Measurements from ENCODE around the gene FAM187B.

The FAM187B gene

DNA sequence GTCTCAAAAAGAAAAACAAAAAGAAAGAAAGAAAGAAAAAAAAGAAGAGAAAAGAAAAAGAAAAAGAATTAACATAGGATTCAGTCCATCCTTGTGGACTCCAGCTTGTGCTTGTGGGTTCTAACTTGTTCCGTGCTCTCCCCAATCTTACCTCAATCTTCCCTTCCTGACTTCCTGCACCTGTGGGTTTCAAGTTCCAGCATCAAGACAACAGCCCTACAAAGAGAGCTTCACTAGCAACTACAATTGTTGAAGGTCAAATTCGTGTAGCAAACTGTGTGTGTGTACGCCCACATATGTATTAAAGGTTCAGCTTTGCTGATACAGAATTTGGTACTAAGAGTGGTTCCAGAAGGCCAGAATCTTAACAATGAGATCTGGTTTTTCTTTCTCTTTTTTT lies 48.7 kb downstream of the FAM187B start:
- no peak for TF ChIP-seq EZH2phosphoT487 (IDR thresholded peaks at IDR 0.05; ENCODE audit: borderline replicate concordance, low read length)
- TF ChIP-seq, protein P1, sequence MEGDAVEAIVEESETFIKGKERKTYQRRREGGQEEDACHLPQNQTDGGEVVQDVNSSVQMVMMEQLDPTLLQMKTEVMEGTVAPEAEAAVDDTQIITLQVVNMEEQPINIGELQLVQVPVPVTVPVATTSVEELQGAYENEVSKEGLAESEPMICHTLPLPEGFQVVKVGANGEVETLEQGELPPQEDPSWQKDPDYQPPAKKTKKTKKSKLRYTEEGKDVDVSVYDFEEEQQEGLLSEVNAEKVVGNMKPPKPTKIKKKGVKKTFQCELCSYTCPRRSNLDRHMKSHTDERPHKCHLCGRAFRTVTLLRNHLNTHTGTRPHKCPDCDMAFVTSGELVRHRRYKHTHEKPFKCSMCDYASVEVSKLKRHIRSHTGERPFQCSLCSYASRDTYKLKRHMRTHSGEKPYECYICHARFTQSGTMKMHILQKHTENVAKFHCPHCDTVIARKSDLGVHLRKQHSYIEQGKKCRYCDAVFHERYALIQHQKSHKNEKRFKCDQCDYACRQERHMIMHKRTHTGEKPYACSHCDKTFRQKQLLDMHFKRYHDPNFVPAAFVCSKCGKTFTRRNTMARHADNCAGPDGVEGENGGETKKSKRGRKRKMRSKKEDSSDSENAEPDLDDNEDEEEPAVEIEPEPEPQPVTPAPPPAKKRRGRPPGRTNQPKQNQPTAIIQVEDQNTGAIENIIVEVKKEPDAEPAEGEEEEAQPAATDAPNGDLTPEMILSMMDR (IDR thresholded peaks at IDR 0.05; ENCODE audit: low read depth, low read length, poor library complexity, severe bottlenecking) = no peak
- no peak overlapping the region for H3K27ac ChIP-seq (ENCODE audit: low read depth, low read length)
- no peaks in the 10 kb centered on the region for H3K9me2 ChIP-seq (replicated peaks; ENCODE audit: control insufficient read depth, low read length)
- H3K79me2 ChIP-seq (ENCODE audit: control insufficient read depth, low read length) = no peaks in the 10 kb centered on the region
- no peaks in the 10 kb centered on the region for H3K4me1 ChIP-seq (ENCODE audit: control insufficient read depth, low read length)
- no peaks in the 10 kb centered on the region for H3K36me3 ChIP-seq (ENCODE audit: control insufficient read depth, low read length)
- H4K20me1 ChIP-seq (ENCODE audit: control insufficient read depth, insufficient read depth, low read depth, low read length) = no peaks in the 10 kb centered on the region
- H3K4me2 ChIP-seq (ENCODE audit: low read length) = no peak overlapping the region
- H3K27me3 ChIP-seq (ENCODE audit: control insufficient read depth, low read length) = peaks cover 2% of the 10 kb centered on the region; the same call in 1 of the 2 replicates
- peaks cover 9% of the 10 kb centered on the region for H3K9me3 ChIP-seq (ENCODE audit: control insufficient read depth, insufficient read depth, low read length)
- H3F3A ChIP-seq (ENCODE audit: control insufficient read depth, insufficient read depth) = no peaks in the 10 kb centered on the region
- H3K4me3 ChIP-seq (ENCODE audit: low read length) = no peak overlapping the region

DNA sequence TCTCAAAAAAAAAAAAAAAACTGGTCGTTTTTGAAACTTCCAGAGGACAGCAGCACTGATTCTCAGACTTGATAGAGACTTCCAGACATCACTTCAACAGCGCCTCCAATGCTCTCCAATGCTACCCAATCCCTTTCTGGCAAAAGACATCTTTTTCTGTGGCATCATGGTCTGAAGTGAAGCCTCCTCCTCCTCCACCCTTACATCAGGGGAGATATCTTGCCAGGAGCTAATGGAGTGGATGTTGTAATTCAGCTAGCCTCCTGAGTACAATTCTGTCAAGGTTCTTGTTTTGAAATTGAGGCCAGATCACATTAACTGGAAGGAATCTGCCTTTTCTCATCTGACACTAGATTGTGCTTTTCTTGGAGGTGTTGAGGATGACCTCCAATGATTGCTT lies 49.8 kb downstream of the FAM187B start:
- Histone ChIP-seq H3K27ac (ENCODE audit: low read depth, low read length) (no peak overlapping the region), H3F3A (ENCODE audit: control insufficient read depth, insufficient read depth) (no peaks in the 10 kb centered on the region), H3K4me2 (ENCODE audit: low read length) (no peak overlapping the region), H3K4me1 (ENCODE audit: control insufficient read depth, low read length) (no peaks in the 10 kb centered on the region), H3K9me3 (ENCODE audit: control insufficient read depth, insufficient read depth, low read length) (peaks cover 9% of the 10 kb centered on the region), H3K27me3 (ENCODE audit: control insufficient read depth, low read length) (peaks cover 2% of the 10 kb centered on the region; the same call in 1 of the 2 replicates), H3K4me3 (ENCODE audit: low read length) (no peak overlapping the region), H3K79me2 (ENCODE audit: control insufficient read depth, low read length) (no peaks in the 10 kb centered on the region), H4K20me1 (ENCODE audit: control insufficient read depth, insufficient read depth, low read depth, low read length) (no peaks in the 10 kb centered on the region), H3K9me2 (replicated peaks; ENCODE audit: control insufficient read depth, low read length) (no peaks in the 10 kb centered on the region), H3K36me3 (ENCODE audit: control insufficient read depth, low read length) (no peaks in the 10 kb centered on the region)
- TF ChIP-seq, protein P1 (IDR thresholded peaks at IDR 0.05; ENCODE audit: low read depth, low read length, poor library complexity, severe bottlenecking) = no peak
- TF ChIP-seq EZH2phosphoT487 (IDR thresholded peaks at IDR 0.05; ENCODE audit: borderline replicate concordance, low read length) = no peak

DNA sequence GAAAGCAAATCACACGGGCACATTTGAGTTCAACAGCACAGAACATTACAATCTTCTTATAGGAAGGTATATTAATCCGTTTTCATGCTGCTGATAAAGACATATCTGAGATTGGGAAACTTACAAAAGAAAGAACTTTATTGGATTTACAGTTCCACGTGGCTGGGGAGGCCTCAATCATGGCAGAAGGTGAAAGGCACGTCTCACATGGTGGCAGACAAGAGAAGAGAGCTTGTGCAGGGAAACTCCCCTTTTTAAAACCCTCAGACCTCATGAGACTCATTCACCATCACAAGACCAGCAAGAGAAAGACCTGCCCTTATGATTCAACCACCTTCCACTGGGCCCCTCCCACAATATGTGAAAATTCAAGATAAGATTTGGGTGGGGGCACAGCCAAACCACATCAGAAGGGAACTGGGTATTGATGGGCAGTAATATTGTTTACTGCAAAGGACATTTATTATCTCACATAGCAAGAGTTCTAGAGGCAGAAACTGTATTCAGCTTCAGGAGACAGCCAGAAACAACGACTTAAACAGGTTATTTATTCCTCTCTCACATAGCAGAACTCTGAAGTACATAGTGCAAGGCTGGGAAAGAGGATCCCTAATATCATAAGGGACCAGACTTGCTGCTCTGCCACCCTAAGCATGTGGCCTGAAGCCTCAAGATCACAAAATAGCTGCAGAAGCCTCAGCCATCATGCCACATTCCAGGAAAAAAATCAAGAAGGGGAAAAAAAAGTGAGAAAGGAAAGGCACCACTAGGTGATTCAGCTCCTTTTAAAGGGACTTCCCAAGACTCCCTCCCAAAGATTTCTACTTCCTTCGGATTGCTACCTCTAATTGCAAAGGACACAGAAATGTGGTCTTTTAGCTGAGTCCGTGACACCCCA lies 50.9 kb downstream of the FAM187B start:
- no peak overlapping the region for H3K27ac ChIP-seq (ENCODE audit: low read depth, low read length)
- peaks cover under 1% of the 10 kb centered on the region; the same call in 1 of the 2 replicates for H3K27me3 ChIP-seq (ENCODE audit: control insufficient read depth, low read length)
- TF ChIP-seq, protein P1 (IDR thresholded peaks at IDR 0.05; ENCODE audit: low read depth, low read length, poor library complexity, severe bottlenecking) = no peak
- no peak for TF ChIP-seq EZH2phosphoT487 (IDR thresholded peaks at IDR 0.05; ENCODE audit: borderline replicate concordance, low read length)
- no peaks in the 10 kb centered on the region for H4K20me1 ChIP-seq (ENCODE audit: control insufficient read depth, insufficient read depth, low read depth, low read length)
- no peaks in the 10 kb centered on the region for H3K4me1 ChIP-seq (ENCODE audit: control insufficient read depth, low read length)
- no peak overlapping the region for H3K4me3 ChIP-seq (ENCODE audit: low read length)
- no peak overlapping the region for H3K4me2 ChIP-seq (ENCODE audit: low read length)
- H3K36me3 ChIP-seq (ENCODE audit: control insufficient read depth, low read length) = no peaks in the 10 kb centered on the region
- no peaks in the 10 kb centered on the region for H3K79me2 ChIP-seq (ENCODE audit: control insufficient read depth, low read length)
- no peaks in the 10 kb centered on the region for H3K9me2 ChIP-seq (replicated peaks; ENCODE audit: control insufficient read depth, low read length)
- H3K9me3 ChIP-seq (ENCODE audit: control insufficient read depth, insufficient read depth, low read length) = peaks cover 9% of the 10 kb centered on the region
- no peaks in the 10 kb centered on the region for H3F3A ChIP-seq (ENCODE audit: control insufficient read depth, insufficient read depth)
